AG09309 (cell line): ENCODE results near the gene SYT15B.
"Not testable (repeated sequence)": the region's sequence is repeated elsewhere in the genome, so short reads cannot be mapped to it uniquely, and the experiment has no call there.

Experiments used
- DNase-seq: peaks from one replicate; pipeline ENCODE4 v3.0.0-alpha.2; 2010; ENCODE audit warnings: low read depth
- H3K4me3 ChIP-seq: 2 replicates; pipeline ENCODE4 v1.5.1; 2011; ENCODE audit warnings: mild to moderate bottlenecking, low read depth, low read length, moderate library complexity; ENCODE audit not compliant: control insufficient read depth
- CTCF ChIP-seq: IDR thresholded peaks from 2 replicates; pipeline ENCODE4 v1.5.1; 2011; ENCODE audit warnings: mild to moderate bottlenecking, low read depth, low read length, inconsistent platforms; ENCODE audit not compliant: insufficient read depth, control insufficient read depth; ENCODE audit errors: missing control alignments

The SYT15B gene

GRCh38 chr10:47763554-47764175 lies at the start of gene SYT15B:
SYT15B (minus strand) TSS chr10:47763592; CDS start chr10:47762640, 952 bp downstream.
- H3K4me3 ChIP-seq, result not testable (repeated sequence)

GRCh38 chr10:47779590-47779989 lies 16.2 kb upstream of the SYT15B start:
- not testable (repeated sequence) for H3K4me3 ChIP-seq, DNase-seq

More at GRCh38 chr10:47763554-47764175, at the start of gene SYT15B:
- not testable (repeated sequence) for DNase-seq

GRCh38 chr10:47775361-47776231 lies 12.2 kb upstream of the SYT15B start:
- H3K4me3 ChIP-seq, result not testable (repeated sequence)
- peak; percentile 28 for DNase-seq
- TF ChIP-seq CTCF, result peak; percentile 58

GRCh38 chr10:47770745-47771144 lies 7.4 kb upstream of the SYT15B start:
- not testable (repeated sequence) for DNase-seq, H3K4me3 ChIP-seq

GRCh38 chr10:47768578-47769115 lies 5.3 kb upstream of the SYT15B start:
- DNase-seq, result not testable (repeated sequence)

GRCh38 chr10:47768085-47768484 lies 4.7 kb upstream of the SYT15B start:
- peak; percentile 5 for DNase-seq
- H3K4me3 ChIP-seq, result not testable (repeated sequence)

More at GRCh38 chr10:47768578-47769115, 5.3 kb upstream of the SYT15B start:
- not testable (repeated sequence) for H3K4me3 ChIP-seq

GRCh38 chr10:47767236-47767635 lies 3.8 kb upstream of the SYT15B start:
- H3K4me3 ChIP-seq, result not testable (repeated sequence)

GRCh38 chr10:47765232-47765631 lies 1.8 kb upstream of the SYT15B start:
- not testable (repeated sequence) for H3K4me3 ChIP-seq, DNase-seq

More at GRCh38 chr10:47767236-47767635, 3.8 kb upstream of the SYT15B start:
- DNase-seq, result not testable (repeated sequence)

- not testable (repeated sequence) for DNase-seq, H3K4me3 ChIP-seq
Observed at GRCh38 chr10:47762674-47763553, 478 bp downstream of the SYT15B start.

GRCh38 chr10:47758855-47759254 lies 4.5 kb downstream of the SYT15B start:
- H3K4me3 ChIP-seq, DNase-seq: not testable (repeated sequence)

- H3K4me3 ChIP-seq, DNase-seq: not testable (repeated sequence)
Observed at GRCh38 chr10:47756169-47756568, 7.2 kb downstream of the SYT15B start.

GRCh38 chr10:47753871-47754270 lies 9.5 kb downstream of the SYT15B start:
- not testable (repeated sequence) for H3K4me3 ChIP-seq, DNase-seq

- not testable (repeated sequence) for H3K4me3 ChIP-seq, DNase-seq
Observed at GRCh38 chr10:47753176-47753575, 10.2 kb downstream of the SYT15B start.

GRCh38 chr10:47751821-47752220 lies 11.6 kb downstream of the SYT15B start:
- not testable (repeated sequence) for H3K4me3 ChIP-seq, DNase-seq

GRCh38 chr10:47750360-47750759 lies 13.0 kb downstream of the SYT15B start:
- not testable (repeated sequence) for H3K4me3 ChIP-seq

GRCh38 chr10:47746780-47747376 lies 16.5 kb downstream of the SYT15B start:
- not testable (repeated sequence) for H3K4me3 ChIP-seq, DNase-seq

More at GRCh38 chr10:47750360-47750759, 13.0 kb downstream of the SYT15B start:
- not testable (repeated sequence) for DNase-seq
